Stimulated activated naive CD8-positive, alpha-beta T cell treated with anti-CD3 and anti-CD28 coated beads, Interleukin-15, Interleukin-2, amounts not matched to agents 100 ng/mL and 50 ng/mL, for 24 hours (primary cell): ENCODE results near the gene GRID1.

ENCODE experiments used
- H3K27ac Mint-ChIP-seq: one replicate; pipeline ENCODE4 v1.8.0; 2021; ENCODE audit warnings: mild to moderate bottlenecking, mixed read lengths
- H3K27me3 Mint-ChIP-seq: one replicate; pipeline ENCODE4 v1.8.0; 2021; ENCODE audit warnings: mixed read lengths
- H3K36me3 Mint-ChIP-seq: one replicate; pipeline ENCODE4 v1.8.0; 2021; ENCODE audit warnings: low read depth, mixed read lengths
- H3K4me1 Mint-ChIP-seq: one replicate; pipeline ENCODE4 v1.8.0; 2021; ENCODE audit warnings: low read depth, mixed read lengths
- H3K4me3 Mint-ChIP-seq: one replicate; pipeline ENCODE4 v1.8.0; 2021; ENCODE audit warnings: mild to moderate bottlenecking, mixed read lengths
- H3K9me3 Mint-ChIP-seq: one replicate; pipeline ENCODE4 v1.8.0; 2021; ENCODE audit warnings: mixed read lengths

GRID1 gene

DNA sequence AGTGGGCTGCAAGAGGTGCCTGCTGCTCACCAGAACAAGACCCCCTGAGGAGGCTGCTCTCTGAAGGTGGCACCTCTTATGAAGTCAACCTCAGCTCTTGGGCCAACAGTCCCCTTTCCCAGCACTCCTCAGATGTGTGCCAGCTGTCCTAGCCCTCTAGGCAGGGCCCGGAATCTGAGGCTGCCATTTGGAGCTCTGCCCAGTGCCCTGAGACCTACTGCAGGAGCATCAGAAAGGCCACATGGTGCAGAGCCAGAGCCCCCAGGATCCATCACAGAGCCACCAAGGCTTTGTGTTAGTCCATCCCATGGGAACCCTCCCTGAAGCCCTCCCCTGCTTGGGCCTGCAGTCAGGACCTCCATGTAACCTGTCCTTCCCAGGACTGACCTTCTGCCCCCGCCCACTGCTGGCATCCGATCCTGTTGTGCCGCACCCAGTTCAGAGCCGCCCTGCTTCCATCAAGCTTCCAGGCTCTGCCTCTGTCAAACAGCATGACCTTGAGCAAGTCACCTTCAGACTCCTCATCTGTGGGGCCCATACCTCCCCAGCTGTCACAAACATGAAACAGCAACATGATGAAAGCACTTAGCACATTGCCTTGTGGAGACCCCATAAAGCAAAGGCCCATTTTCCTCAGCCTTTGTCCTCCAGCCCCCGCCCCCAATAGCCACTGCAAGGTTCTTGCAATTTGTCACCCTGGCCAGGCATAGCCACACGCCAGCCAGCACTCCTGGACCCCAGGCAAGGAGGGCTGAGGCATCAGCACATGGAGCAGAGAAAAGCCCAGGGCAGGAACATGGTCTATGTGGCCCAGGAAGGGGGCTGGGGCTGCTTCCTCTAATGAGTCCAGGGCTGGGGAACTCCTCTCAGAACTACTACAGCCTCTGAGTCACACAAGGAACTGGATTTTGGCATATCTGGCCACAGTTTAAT is 51.7 kb downstream of the GRID1 start:
- Mint-ChIP-seq H3K27me3 (peaks cover 15% of the 10 kb centered on the region), H3K27ac (no peak overlapping the region), H3K4me1 (no peaks in the 10 kb centered on the region), H3K4me3 (no peak overlapping the region), H3K36me3 (no peaks in the 10 kb centered on the region), H3K9me3 (no peaks in the 10 kb centered on the region)

DNA sequence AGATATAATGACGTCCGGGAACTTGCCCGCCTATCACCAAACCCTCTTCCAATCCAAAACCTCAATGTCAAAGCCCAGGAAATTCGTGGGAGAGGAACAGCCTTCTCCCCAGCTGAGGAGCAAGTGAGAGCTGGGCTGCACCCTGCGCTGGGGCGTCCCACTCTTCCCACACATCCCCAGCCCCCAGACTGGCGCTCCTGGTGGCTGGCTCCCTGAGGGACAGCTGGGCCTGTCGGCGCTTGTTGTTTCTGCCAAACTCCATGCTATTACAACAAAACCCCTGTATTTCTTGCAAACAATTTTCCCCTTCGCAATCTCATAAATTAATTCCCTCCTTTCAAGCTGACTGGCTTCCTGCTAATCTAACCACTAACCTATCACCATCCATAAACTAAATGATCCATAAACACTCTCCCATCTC is 53.0 kb downstream of the GRID1 start:
- H3K27me3 Mint-ChIP-seq: peaks cover 7% of the 10 kb centered on the region
- no peaks in the 10 kb centered on the region for H3K9me3 Mint-ChIP-seq
- H3K36me3 Mint-ChIP-seq: no peaks in the 10 kb centered on the region
- no peaks in the 10 kb centered on the region for H3K4me1 Mint-ChIP-seq
- no peak overlapping the region for H3K27ac Mint-ChIP-seq
- no peak overlapping the region for H3K4me3 Mint-ChIP-seq

- Mint-ChIP-seq H3K27ac (no peak overlapping the region), H3K27me3 (peaks cover 11% of the 10 kb centered on the region), H3K9me3 (no peaks in the 10 kb centered on the region), H3K4me3 (no peak overlapping the region), H3K36me3 (no peaks in the 10 kb centered on the region), H3K4me1 (no peaks in the 10 kb centered on the region)
These were observed 53.8 kb downstream of the GRID1 start for GRCh38 chr10:86312701-86313270.

- no peak overlapping the region for H3K27ac Mint-ChIP-seq
- H3K4me1 Mint-ChIP-seq: no peaks in the 10 kb centered on the region
- peaks cover 11% of the 10 kb centered on the region for H3K27me3 Mint-ChIP-seq
- no peak overlapping the region for H3K4me3 Mint-ChIP-seq
- H3K9me3 Mint-ChIP-seq: no peaks in the 10 kb centered on the region
- H3K36me3 Mint-ChIP-seq: no peaks in the 10 kb centered on the region
These were observed 54.7 kb downstream of the GRID1 start for GRCh38 chr10:86311906-86312305.

- Mint-ChIP-seq H3K36me3 (no peaks in the 10 kb centered on the region), H3K4me3 (no peak overlapping the region), H3K27me3 (peaks cover 11% of the 10 kb centered on the region), H3K9me3 (no peaks in the 10 kb centered on the region), H3K27ac (no peak overlapping the region), H3K4me1 (no peaks in the 10 kb centered on the region)
These were observed 55.4 kb downstream of the GRID1 start for GRCh38 chr10:86311190-86311589.

- Mint-ChIP-seq H3K4me3 (no peak overlapping the region), H3K36me3 (no peaks in the 10 kb centered on the region), H3K27me3 (peaks cover 11% of the 10 kb centered on the region), H3K27ac (no peak overlapping the region), H3K9me3 (no peaks in the 10 kb centered on the region), H3K4me1 (no peaks in the 10 kb centered on the region)
These were observed 55.9 kb downstream of the GRID1 start for GRCh38 chr10:86310702-86311101.

GRCh38 chr10:86310291-86310690 is 56.3 kb downstream of the GRID1 start:
- no peak overlapping the region for H3K4me3 Mint-ChIP-seq
- no peaks in the 10 kb centered on the region for H3K36me3 Mint-ChIP-seq
- no peaks in the 10 kb centered on the region for H3K4me1 Mint-ChIP-seq
- peaks cover 11% of the 10 kb centered on the region for H3K27me3 Mint-ChIP-seq
- no peak overlapping the region for H3K27ac Mint-ChIP-seq
- H3K9me3 Mint-ChIP-seq: no peaks in the 10 kb centered on the region

DNA sequence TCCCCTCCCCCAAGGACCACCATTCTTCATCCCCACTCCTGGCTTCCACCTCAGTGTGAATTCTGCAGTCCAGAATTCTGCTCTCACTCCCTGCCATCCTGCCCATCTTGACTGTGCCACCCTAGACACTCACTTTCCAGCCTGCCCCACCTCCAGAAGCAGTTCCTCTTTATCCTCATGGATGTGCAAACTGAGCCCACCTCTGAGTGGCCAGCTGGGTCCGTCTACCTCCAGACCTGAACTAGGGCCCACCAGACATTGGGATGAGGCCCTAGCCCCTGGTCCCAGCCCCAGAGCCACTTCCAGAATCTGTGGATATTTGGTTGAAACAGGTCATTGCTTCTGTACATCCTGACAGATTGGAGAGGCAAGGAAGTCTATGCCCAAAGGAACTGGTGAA is 58.5 kb downstream of the GRID1 start:
- Mint-ChIP-seq H3K4me3 (no peak overlapping the region), H3K36me3 (no peaks in the 10 kb centered on the region), H3K27ac (no peak overlapping the region), H3K9me3 (no peaks in the 10 kb centered on the region), H3K27me3 (peaks cover 11% of the 10 kb centered on the region), H3K4me1 (no peaks in the 10 kb centered on the region)

- H3K27me3 Mint-ChIP-seq: peaks cover 14% of the 10 kb centered on the region
- H3K4me3 Mint-ChIP-seq: no peak overlapping the region
- no peaks in the 10 kb centered on the region for H3K4me1 Mint-ChIP-seq
- H3K27ac Mint-ChIP-seq: no peak overlapping the region
- H3K9me3 Mint-ChIP-seq: no peaks in the 10 kb centered on the region
- H3K36me3 Mint-ChIP-seq: no peaks in the 10 kb centered on the region
These were observed 59.8 kb downstream of the GRID1 start for GRCh38 chr10:86306628-86307278.

- no peaks in the 10 kb centered on the region for H3K4me1 Mint-ChIP-seq
- H3K36me3 Mint-ChIP-seq: no peaks in the 10 kb centered on the region
- no peaks in the 10 kb centered on the region for H3K9me3 Mint-ChIP-seq
- H3K27ac Mint-ChIP-seq: no peak overlapping the region
- no peak overlapping the region for H3K4me3 Mint-ChIP-seq
- H3K27me3 Mint-ChIP-seq: peaks cover 18% of the 10 kb centered on the region
These were observed 61.1 kb downstream of the GRID1 start for GRCh38 chr10:86305521-86305920.

DNA sequence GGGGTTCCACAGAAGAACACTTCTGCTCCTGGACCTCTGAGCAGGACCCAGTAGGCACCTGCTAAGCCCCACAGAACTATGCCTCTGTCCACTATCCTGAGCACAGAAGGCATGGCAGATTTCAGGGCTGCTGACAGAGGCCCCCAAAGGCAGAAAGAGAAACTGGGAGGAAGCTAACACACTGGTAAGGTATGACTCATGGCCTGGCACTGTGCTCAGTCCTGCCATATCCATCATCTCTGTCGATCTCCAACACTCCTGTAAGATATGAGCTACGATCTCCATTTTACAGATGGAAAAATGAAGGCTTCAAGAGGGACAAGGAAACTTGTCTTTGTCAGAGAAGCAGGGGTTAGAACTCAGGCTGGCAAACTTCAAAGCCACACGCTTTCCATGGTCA is 62.2 kb downstream of the GRID1 start:
- Mint-ChIP-seq H3K27me3 (peaks cover 18% of the 10 kb centered on the region), H3K4me3 (no peak overlapping the region), H3K36me3 (no peaks in the 10 kb centered on the region), H3K9me3 (no peaks in the 10 kb centered on the region), H3K4me1 (no peaks in the 10 kb centered on the region), H3K27ac (no peak overlapping the region)

DNA sequence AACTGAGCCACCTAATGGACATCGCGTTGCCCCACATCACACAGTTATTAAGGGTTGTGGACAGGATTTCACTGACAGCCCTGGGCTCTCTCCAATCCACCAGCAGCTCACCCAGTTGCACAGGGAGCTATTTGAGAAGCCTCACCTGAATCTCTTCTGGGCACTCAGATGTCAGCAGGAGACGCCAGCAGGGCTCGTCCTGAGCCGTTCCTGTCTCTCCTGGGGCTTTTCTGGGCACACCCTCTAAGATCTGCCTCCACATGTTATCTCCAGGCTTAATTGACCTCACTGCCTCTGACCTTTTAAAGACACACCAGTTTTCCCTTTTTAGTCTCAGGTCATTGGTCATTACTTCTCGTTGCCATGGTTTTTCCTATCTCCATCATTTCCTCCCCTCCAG is 63.0 kb downstream of the GRID1 start:
- peaks cover 17% of the 10 kb centered on the region for H3K27me3 Mint-ChIP-seq
- no peaks in the 10 kb centered on the region for H3K9me3 Mint-ChIP-seq
- H3K27ac Mint-ChIP-seq: no peak overlapping the region
- no peaks in the 10 kb centered on the region for H3K36me3 Mint-ChIP-seq
- H3K4me3 Mint-ChIP-seq: no peak overlapping the region
- no peaks in the 10 kb centered on the region for H3K4me1 Mint-ChIP-seq

GRCh38 chr10:86301971-86302370 is 64.6 kb downstream of the GRID1 start:
- Mint-ChIP-seq H3K4me1 (no peaks in the 10 kb centered on the region), H3K9me3 (no peaks in the 10 kb centered on the region), H3K36me3 (no peaks in the 10 kb centered on the region), H3K27me3 (peaks cover 12% of the 10 kb centered on the region), H3K27ac (no peak overlapping the region), H3K4me3 (no peak overlapping the region)

- Mint-ChIP-seq H3K9me3 (no peaks in the 10 kb centered on the region), H3K4me1 (no peaks in the 10 kb centered on the region), H3K27me3 (peaks cover 12% of the 10 kb centered on the region), H3K4me3 (no peak overlapping the region), H3K36me3 (no peaks in the 10 kb centered on the region), H3K27ac (no peak overlapping the region)
These were observed 65.4 kb downstream of the GRID1 start for GRCh38 chr10:86300931-86301830.
